Body of pancreas (tissue), 4 donors: Measurements from ENCODE around the gene CTDSPL.

Source experiments
- CTCF ChIP-seq, 7 experiments: fragments of 450-650 bp in 4 of 7; fragments of 200-600 bp in 3 of 7; sonication (generic) in 3 of 7; IDR thresholded peaks; one replicate each; pipeline ENCODE4 v1.5.1; 2016 to 2019; ENCODE audit warnings: antibody characterized with exemption in 7 of 7
- POLR2A ChIP-seq, 3 donors: fragments of 450-650 bp; IDR thresholded peaks; one replicate each; pipeline ENCODE4 v1.6.1; 2016; ENCODE audit warnings: antibody characterized with exemption in 3 of 3, mild to moderate bottlenecking in 2 of 3

DNA sequence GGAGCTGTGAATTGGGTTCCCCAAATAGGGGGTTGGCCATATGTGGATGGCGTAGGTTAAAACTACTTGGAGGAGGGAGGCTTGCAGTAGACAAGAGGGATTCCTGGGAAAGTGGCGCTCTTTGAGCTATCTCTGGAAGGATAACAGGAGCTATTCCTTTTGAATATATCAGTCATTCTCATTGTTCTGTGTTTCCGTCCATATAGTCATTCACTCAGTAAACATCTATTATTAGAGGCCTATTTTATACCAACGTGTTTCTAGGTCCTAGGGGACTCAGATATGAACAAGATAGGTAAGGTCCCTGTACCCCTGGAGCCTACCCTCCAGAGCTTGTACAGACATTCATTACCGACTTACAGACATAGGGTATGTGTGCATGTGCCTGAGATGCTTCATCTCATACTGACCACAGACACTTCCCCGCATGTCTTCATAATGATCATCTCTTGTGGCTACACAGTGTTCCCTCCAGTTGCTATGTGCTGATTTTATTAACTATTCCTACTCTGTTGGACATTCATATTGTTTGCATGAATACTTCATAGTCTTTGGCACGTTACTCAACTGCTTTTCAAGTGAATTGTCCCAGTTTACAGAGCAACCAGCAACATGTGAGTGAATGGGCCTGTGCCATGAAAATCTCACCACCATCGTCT, 73.1 kb downstream of the CTDSPL start:
- TF ChIP-seq CTCF (IDR thresholded peaks at IDR 0.05) = no peak
- no peak for TF ChIP-seq POLR2A (IDR thresholded peaks at IDR 0.05)
